ENCODE results near the gene DNAH1. TPM values are rescaled to one million over a fixed set of nuclear protein-coding genes. Genes with fewer than 3 reads are reported as not detected.
"Not testable (repeated sequence)": the region's sequence is repeated elsewhere in the genome, so short reads cannot be mapped to it uniquely, and the experiment has no call there.

DNAH1 gene
- total RNA-seq, 4 donors from 2014 or later: 3.2 to 8.1 (median 6.2) TPM

DNA sequence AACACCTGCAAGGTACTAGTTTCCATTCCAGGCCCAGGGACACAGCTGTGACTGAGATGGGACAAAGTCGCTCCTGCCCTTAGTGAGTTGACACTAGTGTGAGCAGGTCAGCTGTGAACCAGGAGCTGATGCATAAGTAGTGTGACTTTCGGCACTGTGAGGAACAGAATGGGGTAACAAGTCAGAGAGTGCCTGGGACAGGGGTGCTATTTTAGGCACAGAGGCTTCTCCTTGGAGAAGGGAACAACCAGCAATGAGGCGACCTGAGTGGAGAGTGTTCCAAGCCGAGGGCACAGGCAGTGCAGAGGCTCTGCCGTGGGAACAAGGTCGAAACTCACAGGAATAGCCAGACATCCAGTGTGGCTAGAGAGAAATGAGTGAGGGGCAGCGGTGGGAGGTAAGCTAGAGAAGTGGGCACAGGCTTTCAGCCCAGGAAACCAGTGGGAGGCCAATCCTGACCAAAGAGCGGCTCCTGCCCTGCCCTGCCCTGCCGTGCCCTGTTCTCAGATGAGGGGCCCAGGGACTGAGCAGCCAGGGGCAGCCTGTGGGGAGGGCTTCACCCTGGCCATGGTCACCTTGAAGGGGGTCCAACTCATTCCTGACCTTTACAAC, 14.2 kb downstream of the DNAH1 start:
- Histone ChIP-seq H3K4me3 (no peak overlapping the region), H3K36me3 (peaks cover 0 to 26% of the 10 kb centered on the region in 2 donors), H3K27ac (no peak overlapping the region), H3K27me3 (no peaks in the 10 kb centered on the region), H3K4me1 (no peaks in the 10 kb centered on the region), H3K9me3 (no peaks in the 10 kb centered on the region)
- no peak for ATAC-seq
- TF ChIP-seq, protein P1, sequence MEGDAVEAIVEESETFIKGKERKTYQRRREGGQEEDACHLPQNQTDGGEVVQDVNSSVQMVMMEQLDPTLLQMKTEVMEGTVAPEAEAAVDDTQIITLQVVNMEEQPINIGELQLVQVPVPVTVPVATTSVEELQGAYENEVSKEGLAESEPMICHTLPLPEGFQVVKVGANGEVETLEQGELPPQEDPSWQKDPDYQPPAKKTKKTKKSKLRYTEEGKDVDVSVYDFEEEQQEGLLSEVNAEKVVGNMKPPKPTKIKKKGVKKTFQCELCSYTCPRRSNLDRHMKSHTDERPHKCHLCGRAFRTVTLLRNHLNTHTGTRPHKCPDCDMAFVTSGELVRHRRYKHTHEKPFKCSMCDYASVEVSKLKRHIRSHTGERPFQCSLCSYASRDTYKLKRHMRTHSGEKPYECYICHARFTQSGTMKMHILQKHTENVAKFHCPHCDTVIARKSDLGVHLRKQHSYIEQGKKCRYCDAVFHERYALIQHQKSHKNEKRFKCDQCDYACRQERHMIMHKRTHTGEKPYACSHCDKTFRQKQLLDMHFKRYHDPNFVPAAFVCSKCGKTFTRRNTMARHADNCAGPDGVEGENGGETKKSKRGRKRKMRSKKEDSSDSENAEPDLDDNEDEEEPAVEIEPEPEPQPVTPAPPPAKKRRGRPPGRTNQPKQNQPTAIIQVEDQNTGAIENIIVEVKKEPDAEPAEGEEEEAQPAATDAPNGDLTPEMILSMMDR (IDR thresholded peaks at IDR 0.05): no peak
- TF ChIP-seq POLR2AphosphoS5 (IDR thresholded peaks at IDR 0.05): no peak
- WGBS, 2 donors (ENCODE audit: low coverage in 1 of 2): 70 to 87% methylated on average over 2 to 5 of the region's 9 CpGs

DNA sequence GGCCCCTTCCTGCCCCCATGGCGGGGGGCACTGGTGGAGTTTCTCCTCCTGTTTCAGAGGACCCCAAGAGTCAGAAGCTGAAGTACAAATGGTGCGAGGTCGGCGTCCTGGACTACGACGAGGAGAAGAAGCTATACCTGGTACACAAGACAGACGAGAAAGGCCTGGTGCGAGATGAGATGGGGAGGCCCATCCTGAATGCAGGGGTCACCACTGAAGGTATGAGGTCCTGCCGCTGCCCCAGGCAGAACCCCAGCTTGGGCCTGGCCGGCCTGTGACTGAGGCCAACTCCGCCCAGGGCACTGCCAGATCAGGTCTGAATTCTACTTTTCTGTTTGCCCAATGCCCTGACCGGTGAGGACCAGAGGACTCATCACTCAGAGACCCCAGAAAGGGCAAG, 15.0 kb downstream of the DNAH1 start:
- 92 to 94% methylated on average over 3 to 4 of the region's 12 CpGs for WGBS, 2 donors (ENCODE audit: low coverage in 1 of 2)
- Histone ChIP-seq H3K9me3 (no peaks in the 10 kb centered on the region), H3K4me1 (no peaks in the 10 kb centered on the region), H3K27ac (no peak overlapping the region), H3K36me3 (peaks cover 0 to 27% of the 10 kb centered on the region in 2 donors), H3K27me3 (no peaks in the 10 kb centered on the region), H3K4me3 (no peak overlapping the region)
- ATAC-seq: no peak
- no peak for TF ChIP-seq EP300 (IDR thresholded peaks at IDR 0.05)
- TF ChIP-seq, protein P1 (IDR thresholded peaks at IDR 0.05): no peak
- no peak for TF ChIP-seq POLR2AphosphoS5 (IDR thresholded peaks at IDR 0.05)
- TF ChIP-seq POLR2A (IDR thresholded peaks at IDR 0.05): no peak

DNA sequence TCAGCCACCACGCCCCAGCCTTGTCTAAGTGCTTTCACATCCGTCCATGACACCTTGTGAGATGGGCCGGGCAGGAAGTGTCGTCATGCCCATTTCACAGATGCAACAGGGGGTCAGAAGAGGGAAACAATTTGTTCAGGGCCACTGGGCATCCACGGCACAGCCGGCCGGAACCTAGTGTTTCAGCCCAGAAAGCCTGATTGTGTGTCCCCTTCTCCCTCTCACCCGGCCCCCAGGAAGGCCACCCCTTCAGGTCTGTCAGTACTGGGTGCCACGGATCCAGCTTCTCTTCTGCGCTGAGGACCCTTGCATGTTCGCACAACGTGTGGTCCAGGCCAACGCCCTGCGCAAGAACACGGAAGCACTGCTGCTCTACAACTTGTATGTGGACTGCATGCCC, 15.8 kb downstream of the DNAH1 start:
- TF ChIP-seq POLR2A (IDR thresholded peaks at IDR 0.05) (no peak), EP300 (IDR thresholded peaks at IDR 0.05) (no peak), POLR2AphosphoS5 (IDR thresholded peaks at IDR 0.05) (no peak)
- TF ChIP-seq, protein P1 (IDR thresholded peaks at IDR 0.05): no peak
- H3K4me3 ChIP-seq: no peak overlapping the region
- H3K4me1 ChIP-seq: no peaks in the 10 kb centered on the region
- peaks cover 0 to 33% of the 10 kb centered on the region in 2 donors for H3K36me3 ChIP-seq
- no peaks in the 10 kb centered on the region for H3K27me3 ChIP-seq
- 96% methylated on average over 4 of the region's 15 CpGs; no CpG with 5 or more reads in 1 of the 2 donors for WGBS, 2 donors (ENCODE audit: low coverage in 1 of 2)
- ATAC-seq: no peak
- H3K27ac ChIP-seq: no peak overlapping the region
- H3K9me3 ChIP-seq: no peaks in the 10 kb centered on the region

DNA sequence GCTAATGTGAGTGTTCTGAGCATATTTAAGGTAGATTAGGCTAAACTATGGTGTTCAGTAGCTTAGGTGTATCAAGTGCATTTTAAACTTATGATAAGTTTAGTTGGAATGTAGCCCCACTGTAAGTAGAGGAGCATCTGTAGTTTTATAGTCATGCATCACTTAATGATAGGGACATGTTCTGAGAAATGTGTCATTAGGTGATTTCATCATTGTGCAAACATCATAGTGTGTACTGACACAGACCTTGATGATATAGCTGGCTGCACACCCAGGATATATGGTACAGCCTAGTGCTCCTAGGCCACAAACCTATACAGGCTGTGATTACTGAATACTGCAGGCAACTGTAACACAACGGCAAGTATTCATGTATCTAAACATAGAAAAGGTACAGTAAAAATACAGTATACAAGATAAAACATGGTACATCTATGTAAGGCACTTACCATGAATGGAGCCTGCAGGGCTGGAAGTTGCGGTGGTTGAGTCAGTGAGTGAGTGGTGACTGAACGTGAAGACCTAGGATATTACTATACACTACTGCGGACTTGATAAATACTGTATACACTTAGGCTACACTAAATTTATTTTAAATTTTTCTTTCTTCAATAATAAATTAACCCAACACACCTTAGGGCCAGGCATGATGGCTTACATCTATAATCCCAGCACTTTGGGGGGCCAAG, 17.9 kb downstream of the DNAH1 start:
- no peaks in the 10 kb centered on the region for H3K9me3 ChIP-seq
- TF ChIP-seq POLR2A (IDR thresholded peaks at IDR 0.05): no peak
- TF ChIP-seq POLR2AphosphoS5 (IDR thresholded peaks at IDR 0.05): no peak
- TF ChIP-seq EP300 (IDR thresholded peaks at IDR 0.05): no peak
- TF ChIP-seq, protein P1 (IDR thresholded peaks at IDR 0.05): no peak
- no peak for ATAC-seq
- H3K36me3 ChIP-seq: peaks cover 0 to 41% of the 10 kb centered on the region in 2 donors
- no peak overlapping the region for H3K4me3 ChIP-seq
- no peak overlapping the region for H3K27ac ChIP-seq
- no peaks in the 10 kb centered on the region for H3K4me1 ChIP-seq
- 92 to 97% methylated on average over 3 to 4 of the region's 4 CpGs for WGBS, 2 donors (ENCODE audit: low coverage in 1 of 2)
- no peaks in the 10 kb centered on the region for H3K27me3 ChIP-seq

DNA sequence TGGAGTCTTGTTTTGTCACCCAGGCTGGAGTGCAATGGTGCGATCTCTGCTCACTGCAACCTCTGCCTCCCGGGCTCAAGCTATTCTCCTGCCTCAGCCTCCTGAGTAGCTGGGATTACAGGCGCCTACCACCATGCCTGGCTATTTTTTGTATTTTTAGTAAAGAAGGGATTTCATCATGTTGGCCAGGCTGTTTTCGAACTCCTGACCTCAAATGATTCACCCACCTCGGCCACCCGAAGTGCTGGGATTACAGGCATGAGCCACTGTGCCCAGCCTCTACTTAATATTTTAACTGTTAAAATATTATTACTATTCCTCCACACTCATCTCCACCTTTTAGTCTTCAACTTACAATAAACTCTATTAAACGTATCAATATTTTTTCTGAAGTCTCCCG, 22.0 kb downstream of the DNAH1 start:
- not testable (repeated sequence) for ATAC-seq, H3K9me3 ChIP-seq, H3K27me3 ChIP-seq, H3K4me1 ChIP-seq, H3K27ac ChIP-seq, H3K4me3 ChIP-seq
- H3K36me3 ChIP-seq: peaks cover 0 to 29% of the 10 kb centered on the region in 2 donors
- 75 to 83% methylated on average over 8 of the region's 8 CpGs for WGBS, 2 donors (ENCODE audit: low coverage in 1 of 2)

All from gastroesophageal sphincter (tissue), 4 donors.